HCT116 (cell line): ENCODE measurements around the gene HHAT. TPM values are rescaled to one million over a fixed set of nuclear protein-coding genes. Genes with fewer than 3 reads are reported as not detected.

Source experiments
- ATAC-seq: fragments of 200-7000 bp; cut with Tn5 transposase; 2 replicates; pipeline ENCODE4 v1.9.1; 2020; ENCODE audit warnings: mild to moderate bottlenecking, moderate library complexity
- BruUV-seq: library from RNA; stranded (reverse); fragments of 400-500 nt; replicated peaks from 2 replicates; lab custom pipeline; 2021; lab: Mats Ljungman, UMichigan
- CTCF ChIA-PET: fragments of 300-600 bp; sonication (Branson Sonifier 250); formaldehyde crosslinking; loops from one replicate; lab custom pipeline; 2021; ENCODE audit warnings: antibody characterized with exemption; lab: Charles Lee
- POLR2A ChIA-PET: fragments of 300-600, 350-600 bp; sonication (Branson Sonifier 250); formaldehyde crosslinking; loops from one replicate; lab custom pipeline; 2021; ENCODE audit warnings: antibody characterized with exemption; lab: Charles Lee
- RAD21 ChIA-PET, 2 experiments: fragments of 300-600 bp; sonication (Branson Sonifier 250); formaldehyde crosslinking; loops; one replicate each; lab custom pipeline; 2023; ENCODE audit warnings: low total read pairs in 2 of 2; ENCODE audit not compliant: uncharacterized antibody in 2 of 2, unreplicated experiment in 2 of 2, low non-redundant PET in 1 of 2; lab: Charles Lee
- DNase-seq: peaks from one replicate; pipeline ENCODE4 v3.0.0-alpha.2; 2010; ENCODE audit warnings: low read depth, low spot score
- H2AFZ ChIP-seq: fragments of 200-600 bp; shearing (Covaris generic), sonication (generic); 2 replicates; pipeline ENCODE4 v1.6.1; 2017; ENCODE audit warnings: low read depth, mixed run types, mixed read lengths, antibody characterized with exemption, low read length; ENCODE audit not compliant: poor library complexity, severe bottlenecking
- H3K27ac ChIP-seq: 2 replicates; pipeline ENCODE4 v1.5.1; 2012; ENCODE audit warnings: low read depth, low read length
- H3K27me3 ChIP-seq: fragments of 200-600 bp; sonication (generic); 2 replicates; pipeline ENCODE4 v1.6.1; 2016; ENCODE audit warnings: mixed run types, low read length, mixed read lengths; ENCODE audit not compliant: insufficient read depth
- H3K36me3 ChIP-seq, 2 experiments: fragments of 200-500 bp in 1 of 2; fragments of 200-600 bp in 1 of 2; sonication (Bioruptor generic) in 1 of 2; sonication (generic) in 1 of 2; 2 replicates each; pipeline versions ENCODE4 v1.5.1 to v1.6.1; 2014 to 2016; ENCODE audit warnings: low read length in 2 of 2, inconsistent platforms in 1 of 2, mixed read lengths in 1 of 2, mixed run types in 1 of 2; ENCODE audit not compliant: insufficient read depth in 2 of 2, control insufficient read depth in 1 of 2
- H3K4me1 ChIP-seq, 2 experiments: fragments of 200-600 bp in 1 of 2; sonication (generic) in 1 of 2; 2 replicates each; pipeline versions ENCODE4 v1.5.1 to v1.6.1; 2012 to 2017; ENCODE audit warnings: low read length in 2 of 2, inconsistent platforms in 1 of 2, mild to moderate bottlenecking in 1 of 2, mixed read lengths in 1 of 2, mixed run types in 1 of 2, moderate library complexity in 1 of 2; ENCODE audit not compliant: insufficient read depth in 2 of 2, control insufficient read depth in 1 of 2
- H3K4me2 ChIP-seq: fragments of 200-600 bp; sonication (generic); 2 replicates; pipeline ENCODE4 v1.6.1; 2017; ENCODE audit warnings: mixed run types, low read length, mixed read lengths
- H3K4me3 ChIP-seq, 2 experiments: fragments of 200-600 bp in 1 of 2; sonication (generic) in 1 of 2; replicated peaks in 1 of 2; 2 replicates each; pipeline ENCODE4 v1.5.1; 2011 to 2016; ENCODE audit warnings: low read length in 2 of 2, control low read depth in 1 of 2, low read depth in 1 of 2, mild to moderate bottlenecking in 1 of 2, mixed read lengths in 1 of 2, mixed run types in 1 of 2
- H3K79me2 ChIP-seq: fragments of 200-600 bp; sonication (generic); 2 replicates; pipeline ENCODE4 v1.6.1; 2017; ENCODE audit warnings: mild to moderate bottlenecking, mixed run types, low read length, moderate library complexity, mixed read lengths; ENCODE audit not compliant: insufficient read depth
- H3K9ac ChIP-seq: fragments of 200-600 bp; sonication (generic); 2 replicates; pipeline ENCODE4 v1.6.1; 2016; ENCODE audit warnings: low read length, mixed read lengths
- H3K9me2 ChIP-seq: fragments of 200-600 bp; sonication (generic), shearing (Covaris generic); 2 replicates; pipeline ENCODE4 v1.6.1; 2017; ENCODE audit warnings: mixed run types, mild to moderate bottlenecking, moderate library complexity; ENCODE audit not compliant: insufficient read depth
- H3K9me3 ChIP-seq, 2 experiments: fragments of 200-500 bp in 1 of 2; fragments of 200-600 bp in 1 of 2; sonication (Bioruptor generic) in 1 of 2; sonication (generic) in 1 of 2; 2 replicates each; pipeline ENCODE4 v1.6.1; 2014 to 2017; ENCODE audit warnings: low read length in 2 of 2, mixed read lengths in 2 of 2, inconsistent platforms in 1 of 2, low read depth in 1 of 2, mild to moderate bottlenecking in 1 of 2, mixed run types in 1 of 2, moderate library complexity in 1 of 2; ENCODE audit not compliant: control insufficient read depth in 1 of 2, insufficient read depth in 1 of 2
- H4K20me1 ChIP-seq: fragments of 200-600 bp; sonication (generic), shearing (Covaris generic); 2 replicates; pipeline ENCODE4 v1.6.1; 2017; ENCODE audit warnings: mixed run types, mild to moderate bottlenecking, moderate library complexity; ENCODE audit not compliant: insufficient read depth
- ATF3 ChIP-seq: IDR thresholded peaks from 2 replicates; pipeline ENCODE4 v1.6.1; 2012
- CEBPB ChIP-seq: IDR thresholded peaks from 2 replicates; pipeline ENCODE4 v1.6.1; 2012; ENCODE audit warnings: low read depth
- CTCF ChIP-seq, 3 experiments: fragments of 200-600 bp in 1 of 3; sonication (generic) in 1 of 3; IDR thresholded peaks in 2 of 3; conservative IDR thresholded peaks in 1 of 3; 2 replicates each; pipeline ENCODE4 v1.5.1; 2012 to 2017; ENCODE audit warnings: low read depth in 2 of 3, low read length in 2 of 3, antibody characterized with exemption in 1 of 3, borderline replicate concordance in 1 of 3, control low read depth in 1 of 3, mild to moderate bottlenecking in 1 of 3, mixed read lengths in 1 of 3, mixed run types in 1 of 3, moderate library complexity in 1 of 3; ENCODE audit not compliant: insufficient read depth in 1 of 3
- EGR1 ChIP-seq: IDR thresholded peaks from 2 replicates; pipeline ENCODE4 v1.6.1; 2012; ENCODE audit warnings: low read depth
- ELF1 ChIP-seq: IDR thresholded peaks from 2 replicates; pipeline ENCODE4 v1.6.1; 2012; ENCODE audit warnings: low read depth, borderline replicate concordance
- EZH2 ChIP-seq: fragments of 200-600 bp; sonication (generic); IDR thresholded peaks from 2 replicates; pipeline ENCODE4 v1.6.1; 2017; ENCODE audit warnings: antibody characterized with exemption, mixed run types
- EZH2phosphoT487 ChIP-seq: fragments of 200-600 bp; IDR thresholded peaks from 2 replicates; pipeline ENCODE4 v1.6.1; 2018; ENCODE audit warnings: antibody characterized with exemption, borderline replicate concordance
- MAX ChIP-seq: IDR thresholded peaks from 2 replicates; pipeline ENCODE4 v1.6.1; 2012
- REST ChIP-seq: IDR thresholded peaks from 2 replicates; pipeline ENCODE4 v1.6.1; 2012; ENCODE audit warnings: low read depth
- YY1 ChIP-seq: IDR thresholded peaks from 2 replicates; pipeline ENCODE4 v1.6.1; 2011; ENCODE audit warnings: low read length, low read depth, moderate library complexity, mild to moderate bottlenecking; ENCODE audit not compliant: insufficient replicate concordance; ENCODE audit errors: extremely low read depth
- intact Hi-C: fragments of 100-400 bp; cut with micrococcal nuclease; formaldehyde crosslinking; loops from 2 replicates; pipeline ENCODE4 v1.10.0; 2022
- total RNA-seq: library from RNA; stranded (reverse); gene quantifications from one replicate; pipeline ENCODE4 v1.2.1, GENCODE V29; 2021; ENCODE audit not compliant: unreplicated experiment

Gene HHAT
- total RNA-seq, 1 experiment from 2014 or later: 2.7 TPM

- no peaks in the 10 kb centered on the region for H3K9me2 ChIP-seq
- no peaks in the 10 kb centered on the region for H3K36me3 ChIP-seq
- intact Hi-C loops: no loop called here
- no TSS peak for BruUV-seq
- H3K9me3 ChIP-seq: no peaks in the 10 kb centered on the region
- peaks cover 13% of the 10 kb centered on the region; the same call in 1 of the 2 replicates for H3K27me3 ChIP-seq
- no peaks in the 10 kb centered on the region for H3K4me1 ChIP-seq
- H3K79me2 ChIP-seq: no peaks in the 10 kb centered on the region
- H3K9ac ChIP-seq: no peak overlapping the region
- H3K4me2 ChIP-seq: no peak overlapping the region
- TF ChIP-seq EZH2phosphoT487 (no peak), ATF3 (no peak), EZH2 (no peak), ELF1 (no peak), CTCF (IDR thresholded peaks at IDR 0.05 in 2 of 3, conservative IDR thresholded peaks at IDR 0.05 in 1 of 3; ENCODE audit: borderline replicate concordance in 1 of 3, insufficient read depth in 1 of 3, low read depth in 2 of 3, low read length in 2 of 3) (no peak), YY1 (no peak), EGR1 (no peak), REST (no peak), CEBPB (no peak), MAX (no peak)
- TF ChIP-seq, all 23 proteins: peak for 0
- ATAC-seq (no peak), DNase-seq (no peak)
- H2AFZ ChIP-seq: no peak overlapping the region
- ChIA-PET POLR2A (no interaction called here), CTCF (no interaction called here), RAD21 (no interaction called here)
- H3K4me3 ChIP-seq: no peak overlapping the region
- no peaks in the 10 kb centered on the region; the same call in 1 of the 2 replicates for H4K20me1 ChIP-seq
- H3K27ac ChIP-seq: no peak overlapping the region
These were observed 100.0 kb downstream of the HHAT start for GRCh38 chr1:210428696-210429095.
